ENCODE results near the gene IL17B. TPM values are rescaled to one million over a fixed set of nuclear protein-coding genes. Genes with fewer than 3 reads are reported as not detected.
A peak's percentile ranks its signal among the peaks of the same experiment; 100 is the strongest.

Gene IL17B
- polyA plus RNA-seq, 12 donors = 98.8 to 260 (median 211) TPM; not detected in 1

DNA sequence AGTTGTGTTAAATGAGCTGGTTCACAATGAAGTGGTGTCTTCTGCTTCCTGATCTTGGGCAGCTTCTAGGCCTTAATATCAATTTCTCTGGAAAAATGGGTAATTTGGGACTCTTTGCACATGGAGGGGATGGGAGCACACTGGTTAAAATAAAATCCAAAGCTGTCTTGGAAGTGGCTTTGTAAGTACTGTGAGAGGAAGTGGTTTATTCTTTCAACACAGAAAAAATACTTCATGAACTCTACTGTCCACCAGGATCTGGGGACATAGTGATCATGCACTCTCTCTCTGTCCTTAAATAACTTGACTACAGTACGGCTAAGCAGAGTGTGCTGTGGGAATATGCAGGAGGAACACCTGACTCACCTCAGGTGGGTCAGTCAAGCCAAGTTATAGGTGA lies 18.8 kb downstream of the IL17B start:
- no peak for DNase-seq

DNA sequence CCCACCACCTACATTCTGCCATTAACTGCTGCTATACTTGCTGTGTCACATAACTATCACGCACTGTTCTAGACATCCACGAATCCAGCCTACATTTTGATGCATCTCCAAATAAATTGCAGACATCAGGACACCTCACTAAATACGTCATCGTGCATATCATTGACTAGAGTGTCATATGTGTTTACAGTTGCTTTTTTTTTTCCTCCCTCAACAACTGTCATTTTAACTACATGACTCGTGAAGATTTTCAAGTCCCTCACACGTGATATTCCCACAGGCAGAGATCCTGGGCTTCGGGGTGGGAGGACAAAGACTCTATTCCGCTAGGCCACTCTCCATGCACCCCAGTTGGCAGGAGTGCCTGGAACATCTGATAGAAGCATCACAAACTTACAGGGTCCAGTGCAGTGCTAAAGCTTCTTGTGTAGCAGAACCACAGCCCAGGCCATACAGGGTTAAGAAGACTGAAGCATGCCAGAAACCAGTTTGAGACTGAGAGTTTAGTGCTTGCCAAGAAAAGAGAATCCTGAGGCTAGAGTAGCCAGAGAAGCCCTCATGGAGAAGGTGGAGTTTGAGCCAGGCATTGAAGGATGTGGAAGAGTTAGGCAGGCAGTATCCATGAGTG lies 20.1 kb downstream of the IL17B start:
- no peak for DNase-seq

DNA sequence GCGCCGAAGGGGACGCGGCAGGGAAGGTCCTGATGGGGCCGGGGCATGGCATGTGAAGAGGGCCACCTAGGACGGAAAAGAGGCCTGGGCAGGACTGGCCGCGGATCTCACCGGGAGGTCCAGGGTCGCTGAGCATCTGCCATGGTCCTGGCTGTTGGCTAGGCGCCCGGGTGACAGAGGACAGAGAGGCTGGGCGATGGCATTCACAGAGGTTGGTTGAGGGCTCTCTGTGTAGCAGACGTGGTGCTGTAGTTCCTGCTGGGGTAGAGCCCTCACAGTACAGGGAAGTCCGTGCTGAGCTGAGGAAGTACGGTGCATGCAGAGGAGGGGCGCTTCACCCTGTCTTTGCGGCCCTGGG lies 20.8 kb downstream of the IL17B start:
- no peak for DNase-seq

DNA sequence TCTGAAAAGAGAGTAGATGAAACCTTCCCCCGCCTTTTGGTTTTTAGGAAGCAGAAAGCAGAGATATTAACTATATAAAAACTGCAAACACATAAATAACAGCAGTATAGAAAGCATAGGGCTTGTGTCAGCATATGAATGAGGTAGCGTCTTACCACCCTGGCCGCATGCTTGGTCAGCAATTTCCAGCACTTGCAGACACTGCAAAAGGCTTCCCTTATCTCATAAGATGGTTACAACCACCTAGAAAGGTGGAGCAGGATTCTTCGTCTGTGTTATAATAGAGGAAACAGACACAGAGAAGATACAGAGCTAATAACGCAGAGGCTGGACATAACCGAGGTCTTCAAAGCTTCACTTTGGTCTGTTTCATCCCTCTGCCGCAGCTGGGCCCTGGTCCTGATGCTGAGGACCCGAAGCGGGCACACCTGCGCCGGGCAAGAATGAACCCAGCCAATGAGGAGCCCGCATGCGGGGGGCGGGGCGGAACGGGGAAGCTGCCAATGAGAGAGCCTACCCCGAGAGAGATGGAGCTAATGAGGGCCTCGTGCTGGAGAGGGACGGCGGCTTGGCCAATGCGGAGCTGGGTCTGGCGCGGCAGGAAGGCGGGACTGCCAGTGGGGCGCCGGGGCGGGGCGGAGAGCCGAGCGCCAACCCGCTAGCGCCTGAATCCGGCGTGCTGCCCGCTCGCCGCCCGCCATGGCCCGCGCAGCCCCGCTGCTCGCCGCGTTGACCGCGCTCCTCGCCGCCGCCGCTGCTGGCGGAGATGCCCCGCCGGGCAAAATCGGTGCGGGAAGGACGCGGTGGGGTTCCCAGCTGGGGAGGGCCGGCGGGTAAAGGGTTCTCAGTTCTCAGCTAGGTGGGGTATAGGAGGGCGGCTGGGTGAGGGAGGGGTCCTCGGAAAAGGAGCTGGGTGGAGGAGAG lies 21.5 kb downstream of the IL17B start, which contains the start of gene PCYOX1L:
TSS of gene PCYOX1L (plus strand) at position 677 of the 924 bp plus-strand sequence. CDS start at position 700, 23 bp downstream.
- DNase-seq = peak; percentile 91

DNA sequence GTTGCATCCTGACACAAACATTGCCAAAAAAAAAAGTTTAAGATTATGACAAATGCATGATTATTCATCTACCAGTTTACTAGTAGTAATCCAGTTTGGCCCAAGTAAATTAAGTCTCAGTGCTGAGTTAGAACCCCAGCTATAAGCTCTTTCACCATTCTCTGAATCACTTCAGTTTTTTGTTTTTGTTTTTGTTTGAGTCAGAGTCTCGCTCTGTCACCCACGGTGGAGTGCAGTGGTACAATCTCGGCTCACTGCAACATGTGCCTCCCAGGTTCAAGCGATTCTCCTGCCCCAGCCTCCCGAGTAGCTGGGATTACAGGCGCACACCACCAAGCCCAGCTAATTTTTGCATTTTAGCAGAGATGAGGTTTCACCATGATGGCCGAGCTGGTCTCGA lies 22.7 kb downstream of the IL17B start:
- no peak for DNase-seq

DNA sequence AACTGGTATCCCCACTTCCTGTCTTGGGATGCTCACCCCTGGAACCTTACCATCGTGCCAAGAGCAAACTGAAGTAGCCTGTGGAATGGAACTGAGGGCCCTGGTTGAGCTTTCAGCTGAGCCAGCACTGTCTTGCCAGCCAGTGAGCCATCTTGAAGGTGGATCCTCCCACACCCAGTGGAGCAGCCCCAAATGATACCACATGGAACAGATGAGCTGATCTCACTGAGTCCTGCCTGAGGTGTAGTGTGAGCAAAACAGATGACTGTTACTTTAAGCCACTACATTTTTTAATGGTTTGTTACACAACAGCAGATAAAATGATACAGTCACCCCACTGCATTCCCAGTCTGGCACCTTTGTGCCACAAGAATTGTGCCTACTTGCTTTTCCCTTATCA lies 23.4 kb downstream of the IL17B start:
- DNase-seq = no peak

DNA sequence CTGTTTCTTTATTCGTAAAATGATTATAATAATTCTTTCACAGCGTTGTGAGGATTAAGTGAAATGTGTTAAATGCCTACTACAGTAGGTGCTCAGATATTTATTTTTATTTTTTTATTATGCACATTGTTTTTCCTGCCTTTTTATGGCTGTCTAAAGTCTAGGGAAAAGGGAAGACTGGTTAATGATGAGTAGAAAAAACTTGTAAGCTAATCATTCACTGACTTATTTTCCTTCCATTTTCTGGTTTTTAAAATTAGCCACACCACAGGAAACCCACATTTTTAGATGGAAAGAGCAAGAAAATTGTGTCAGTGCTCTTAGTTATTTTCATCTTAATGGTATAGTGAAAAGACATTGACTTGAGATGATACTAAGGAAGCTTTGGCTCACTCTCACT lies 25.2 kb downstream of the IL17B start:
- DNase-seq = no peak

DNA sequence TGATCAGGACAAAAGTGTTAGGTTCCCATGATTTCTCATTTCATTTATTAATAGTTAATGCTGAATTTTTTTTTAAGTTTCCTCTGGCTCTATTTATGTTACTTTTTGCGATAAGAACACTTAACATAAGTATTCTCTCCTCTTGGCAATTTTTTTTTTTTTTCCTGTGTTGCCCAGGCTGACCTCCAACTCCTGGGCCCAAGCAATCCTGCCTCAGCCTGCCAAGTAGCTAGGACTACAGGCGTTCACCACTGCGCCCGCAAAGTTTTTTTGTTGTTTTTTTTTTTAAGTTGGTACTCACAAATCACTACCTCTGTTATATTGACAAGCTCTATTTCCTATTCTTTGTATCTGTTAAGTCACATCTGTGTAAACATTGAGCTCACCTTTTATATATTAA lies 26.9 kb downstream of the IL17B start:
- no peak for DNase-seq

DNA sequence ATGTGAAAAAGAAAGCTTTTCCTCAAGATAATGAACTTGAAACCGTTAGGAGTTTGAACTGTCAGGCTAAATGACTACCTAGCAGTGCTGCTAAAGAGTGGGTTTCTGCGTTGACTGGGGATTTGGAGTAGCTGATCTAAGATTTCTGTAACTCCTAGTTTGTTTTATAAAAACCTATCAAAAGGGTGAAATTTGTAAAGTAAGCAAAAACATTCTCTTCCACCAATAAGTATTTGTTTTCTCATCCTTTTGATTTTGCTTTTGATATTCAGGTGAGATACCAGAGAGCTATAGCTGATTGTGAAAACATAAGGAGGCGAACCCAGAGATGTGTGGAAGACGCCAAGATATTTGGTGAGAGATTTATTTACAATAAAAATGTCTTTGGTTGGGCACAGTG lies 29.7 kb downstream of the IL17B start:
- DNase-seq = no peak

DNA sequence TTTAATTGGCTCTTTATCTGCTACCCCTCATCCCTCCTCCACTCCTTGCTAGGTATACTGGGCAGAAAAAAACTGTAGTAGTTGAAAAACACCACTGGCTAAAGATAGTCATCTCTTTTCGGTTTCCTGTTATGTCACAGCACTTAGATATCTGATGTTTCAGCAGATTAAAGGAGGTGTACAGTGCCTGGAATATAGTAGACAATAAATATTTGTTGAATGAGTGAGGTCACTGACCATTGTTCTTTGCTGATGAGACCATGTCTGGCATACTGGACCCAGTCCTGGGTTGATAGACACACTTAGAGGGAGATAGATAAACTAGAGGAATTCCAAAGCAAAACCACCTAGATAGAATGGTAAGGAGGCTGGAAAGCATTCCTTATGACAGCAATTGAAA lies 30.6 kb downstream of the IL17B start:
- DNase-seq = no peak

DNA sequence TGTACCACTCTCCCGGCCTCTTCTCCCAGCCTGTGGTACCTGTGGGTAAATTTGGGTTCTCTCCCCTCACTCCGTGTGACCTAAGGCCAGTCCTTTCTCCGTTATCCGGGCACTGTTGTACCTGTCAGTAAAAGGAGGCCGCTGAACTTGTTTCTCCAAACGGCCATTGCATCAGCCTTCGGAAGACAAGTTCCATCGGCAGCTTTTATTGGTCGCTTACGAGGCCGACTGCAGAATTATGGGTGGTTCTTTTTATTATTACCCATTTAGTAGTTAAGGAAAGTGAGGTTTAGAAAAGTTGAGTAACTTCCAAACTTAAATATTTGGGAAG lies 33.2 kb downstream of the IL17B start:
- no peak for DNase-seq

DNA sequence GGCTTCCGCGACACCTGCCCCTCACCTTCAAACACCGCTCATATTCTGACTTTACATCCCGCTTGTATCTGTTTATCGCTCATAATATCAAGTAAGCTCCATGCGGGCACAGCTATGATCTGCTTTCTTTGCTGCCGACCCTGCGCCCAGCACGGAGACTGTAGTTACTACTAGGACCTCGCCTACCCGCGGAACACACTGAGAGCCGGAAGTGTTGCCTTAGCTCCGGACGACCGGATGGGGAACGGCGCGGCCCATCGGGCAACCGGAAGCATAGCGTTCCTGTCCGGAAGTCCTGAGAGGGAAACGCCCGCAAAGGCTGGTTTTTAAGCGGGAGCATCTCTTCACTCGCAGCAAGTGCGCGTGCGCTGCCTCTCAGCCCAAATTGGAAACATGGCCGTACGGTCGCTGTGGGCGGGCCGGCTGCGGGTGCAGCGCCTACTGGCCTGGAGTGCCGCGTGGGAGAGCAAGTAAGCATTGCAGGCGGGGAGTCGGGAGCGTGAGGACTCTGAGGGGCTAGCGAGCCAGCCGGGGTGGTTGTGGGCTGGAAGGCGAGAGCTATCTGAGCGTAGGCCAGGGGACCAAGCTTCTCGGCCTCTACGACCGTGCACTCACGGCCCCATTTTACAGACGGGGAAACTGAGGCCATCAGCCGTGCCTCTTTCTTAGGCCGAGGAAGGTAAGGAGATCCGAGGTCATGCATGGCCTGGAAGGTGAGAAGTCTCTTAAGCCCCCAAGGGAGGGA lies 33.8 kb downstream of the IL17B start, which contains the start of gene GRPEL2:
TSS of gene GRPEL2 (plus strand) at position 353 of the 745 bp plus-strand sequence. CDS start at position 394, 41 bp downstream.
- peak; percentile 97 for DNase-seq

DNA sequence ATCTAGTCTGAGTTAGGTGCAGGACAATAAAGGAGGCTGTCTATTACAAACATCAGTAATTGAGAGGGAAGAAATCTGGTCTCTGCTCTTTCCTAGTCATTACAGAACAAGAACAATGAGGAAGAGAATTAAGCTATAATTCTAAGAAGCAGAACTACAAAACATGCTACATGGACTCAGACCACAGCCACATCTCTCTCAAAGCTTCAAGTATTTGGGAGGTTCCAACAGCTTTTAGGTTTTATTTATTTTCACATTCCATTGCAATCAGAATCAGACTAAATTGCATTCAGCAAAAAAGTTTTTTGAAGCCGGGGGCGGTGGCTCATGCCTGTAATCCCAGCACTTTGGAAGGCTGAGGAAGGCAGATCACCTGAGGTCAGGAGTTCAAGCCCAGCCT lies 34.9 kb downstream of the IL17B start:
- no peak for DNase-seq

DNA sequence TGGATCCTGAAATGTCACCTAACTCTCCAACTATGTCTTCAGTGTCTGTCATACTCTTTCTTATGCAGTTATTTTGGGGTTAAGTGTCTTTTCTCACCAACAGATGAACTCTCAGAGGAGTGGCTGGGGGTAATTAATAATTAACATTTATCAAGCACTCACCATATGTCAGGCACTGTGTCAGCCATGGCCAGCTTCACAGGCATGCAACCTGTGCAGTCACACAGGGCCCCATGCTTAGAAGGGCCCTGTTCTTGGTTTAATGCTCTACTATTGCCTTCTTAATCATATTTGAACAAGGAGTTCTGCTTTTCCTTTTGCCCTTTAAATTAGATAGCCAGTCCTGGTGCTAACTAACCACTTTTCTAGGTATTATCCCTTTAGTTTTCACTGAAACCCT lies 37.2 kb downstream of the IL17B start:
- DNase-seq = no peak

DNA sequence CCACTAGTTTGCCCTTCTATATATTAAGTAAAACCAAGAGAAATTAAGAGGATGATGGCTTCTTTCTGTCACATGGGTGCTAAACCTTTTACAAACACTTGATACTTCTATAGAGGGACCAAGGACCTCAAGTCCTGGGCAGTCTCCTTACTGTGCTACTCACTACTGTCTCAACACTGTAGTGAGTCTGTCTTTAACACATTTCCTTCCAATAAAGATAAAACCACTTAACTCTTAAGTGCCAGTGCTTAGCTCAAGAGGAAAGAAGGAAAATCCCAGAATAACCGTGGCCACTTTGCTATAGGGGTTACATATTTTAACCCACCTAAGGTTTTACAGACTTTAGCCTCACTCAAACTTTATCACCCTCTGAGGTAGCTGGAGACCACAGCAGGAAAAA lies 38.2 kb downstream of the IL17B start:
- DNase-seq = no peak

DNA sequence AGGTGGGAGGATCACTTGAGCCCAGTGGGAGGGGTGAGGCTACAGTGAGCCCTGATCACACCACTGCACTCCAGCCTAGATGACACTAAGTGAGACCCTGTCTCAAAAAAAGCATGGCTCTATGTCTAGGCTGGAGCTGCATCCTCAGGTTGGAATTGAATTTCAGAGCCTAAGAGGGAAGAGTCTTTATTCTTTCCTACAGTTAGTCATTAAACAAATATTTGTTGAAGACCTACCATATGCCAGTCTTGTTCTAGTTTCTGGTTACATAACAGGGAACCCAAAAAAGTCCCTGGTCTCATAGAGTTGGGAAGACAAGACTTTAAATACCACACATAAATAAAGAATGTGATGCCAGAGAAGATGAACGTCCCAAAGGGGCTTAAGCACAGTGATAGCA lies 40.7 kb downstream of the IL17B start:
- DNase-seq = no peak

DNA sequence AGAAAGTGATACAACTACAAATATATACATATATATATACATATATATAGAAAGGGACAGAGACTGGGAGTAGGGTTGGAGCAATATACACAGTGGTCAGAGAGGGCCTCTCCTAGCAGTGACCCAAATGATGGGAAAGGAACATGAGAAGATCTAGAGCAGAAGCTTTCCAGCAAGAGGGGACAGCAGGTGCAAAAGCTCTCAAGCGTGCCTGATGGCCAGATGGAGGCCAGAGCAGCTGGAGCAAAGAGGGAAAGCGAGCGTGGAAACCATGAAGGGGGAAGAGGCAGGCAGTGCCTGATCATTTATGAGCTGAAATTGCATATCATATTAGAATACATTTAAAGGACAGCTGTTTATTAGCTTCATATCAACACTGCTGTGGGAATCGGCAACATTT lies 41.4 kb downstream of the IL17B start:
- no peak for DNase-seq

DNA sequence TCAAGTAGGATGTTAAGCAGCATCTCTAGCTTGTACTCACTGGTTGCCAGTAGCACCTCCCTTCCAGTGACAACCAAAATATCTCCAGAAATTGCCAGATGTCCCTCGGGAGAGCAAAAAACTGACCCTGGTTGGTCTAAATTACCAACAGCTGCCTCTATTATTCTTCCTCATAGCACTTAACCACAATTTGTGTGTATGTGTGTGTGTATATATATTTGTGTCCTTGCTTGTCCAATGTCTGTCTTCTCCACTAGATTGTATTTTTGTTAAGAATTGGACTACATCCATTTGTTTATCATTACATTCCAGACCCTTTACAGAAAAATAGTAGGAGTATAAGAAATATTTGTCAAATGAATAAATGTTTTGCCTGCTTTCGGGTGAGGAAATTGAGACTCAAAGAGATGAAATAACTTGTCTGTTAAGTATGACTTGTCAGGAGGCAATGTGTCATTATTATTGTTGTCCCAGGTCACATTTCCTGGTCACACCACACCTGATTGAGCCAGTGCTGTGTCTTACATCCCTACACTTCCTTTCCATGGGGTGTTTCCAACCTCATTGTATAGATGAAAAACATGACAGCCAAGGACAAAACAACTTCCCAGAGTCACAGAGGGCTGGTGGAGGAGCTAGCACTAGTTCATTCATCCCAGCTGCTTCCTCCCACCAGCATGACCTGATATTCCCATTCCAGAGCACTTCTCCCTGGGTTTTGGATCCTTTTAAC lies 45.2 kb downstream of the IL17B start:
- DNase-seq = no peak

DNA sequence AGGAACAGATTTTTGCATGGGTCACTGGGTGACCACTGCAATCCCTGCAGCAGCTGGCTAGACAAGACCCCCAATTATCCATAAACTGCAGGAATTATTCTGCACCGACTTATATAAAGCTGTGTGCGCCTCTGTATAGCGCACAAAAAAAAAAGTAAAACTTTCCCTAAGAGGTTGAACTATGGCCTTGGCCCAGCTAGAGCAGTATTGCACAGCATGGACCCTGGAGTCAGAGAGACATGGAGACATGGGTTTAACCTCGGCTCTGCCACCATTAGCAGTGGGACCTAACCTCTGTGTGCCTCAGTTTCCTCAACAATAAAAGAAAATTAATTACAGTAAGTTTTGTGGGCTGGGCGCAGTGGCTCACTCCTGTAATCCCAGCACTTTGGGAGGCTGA lies 50.9 kb downstream of the IL17B start:
- no peak for DNase-seq

DNA sequence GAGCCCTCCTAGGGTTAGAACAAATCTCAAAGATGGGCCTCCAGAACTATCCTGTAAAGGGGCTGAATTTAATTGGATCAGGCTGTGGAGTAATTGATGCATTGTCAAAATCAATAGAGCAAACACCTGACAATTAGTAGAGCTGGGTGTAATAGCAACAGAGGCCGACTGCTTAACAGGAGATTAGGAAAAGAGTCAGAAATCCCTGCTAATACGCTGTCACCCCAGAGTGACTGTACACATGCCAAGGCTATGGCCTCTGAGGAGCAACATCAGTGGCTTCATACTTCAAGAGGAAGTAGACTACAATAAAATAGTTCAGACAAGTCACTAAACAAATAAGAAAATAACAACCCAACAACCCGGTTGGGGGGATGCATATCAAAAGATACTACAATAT lies 52.5 kb downstream of the IL17B start:
- DNase-seq = no peak

DNA sequence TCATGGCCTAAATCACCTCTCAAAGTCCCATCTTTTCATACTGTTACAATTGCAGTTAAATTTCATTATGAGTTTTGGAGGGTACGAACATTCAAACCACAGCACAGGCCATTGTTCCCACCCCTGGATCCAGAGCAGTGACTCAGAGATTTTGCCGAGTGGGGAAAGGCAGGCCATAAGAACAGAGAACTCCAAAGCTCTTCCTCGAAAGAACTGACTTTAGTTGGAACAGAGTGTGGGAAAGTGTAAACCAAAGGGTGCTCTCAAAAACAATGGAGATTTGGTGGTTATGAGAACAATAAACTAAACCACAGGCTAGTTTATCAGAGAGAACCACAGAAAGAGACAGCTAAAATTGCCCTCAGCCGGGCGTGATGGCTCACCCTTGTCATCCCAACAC lies 53.2 kb downstream of the IL17B start:
- no peak for DNase-seq

DNA sequence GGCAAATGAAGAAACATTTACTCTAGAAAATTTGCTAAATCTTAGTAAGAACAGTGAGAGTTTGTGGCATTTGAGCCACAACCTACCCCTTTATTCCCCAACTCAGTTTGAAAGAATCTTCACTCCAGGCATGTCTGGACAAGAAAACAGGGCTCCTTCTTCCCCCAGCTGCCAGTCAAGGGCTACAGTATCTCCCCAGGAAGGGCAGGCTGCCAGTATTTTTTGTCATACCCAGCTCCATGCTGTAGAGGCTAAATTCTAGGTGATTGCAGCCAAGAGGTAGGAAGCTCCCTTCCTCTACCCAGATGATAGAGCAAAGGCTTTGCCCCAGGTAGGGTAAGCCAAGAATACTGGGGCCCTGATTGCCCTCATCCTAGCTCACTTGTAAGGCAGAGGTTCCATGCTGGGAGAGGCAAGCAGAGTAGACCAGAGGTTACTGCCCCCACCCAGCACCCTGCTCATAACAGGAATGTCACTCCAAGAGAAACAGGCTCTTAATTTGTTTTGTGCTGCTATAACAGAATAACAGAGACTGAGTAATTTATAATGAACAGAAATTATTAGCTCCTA lies 53.8 kb downstream of the IL17B start:
- DNase-seq = no peak
